OCI-LY7 (cell line): Measurements from ENCODE around the gene COL28A1. TPM values are rescaled to one million over a fixed set of nuclear protein-coding genes. Genes with fewer than 3 reads are reported as not detected.

Experiments used
- BruUV-seq: library from RNA; stranded (reverse); fragments of 400-500 nt; replicated peaks from 2 replicates; lab custom pipeline; 2021; lab: Mats Ljungman, UMichigan
- CTCF ChIA-PET: fragments of 300-600 bp; sonication (Branson Sonifier 250); formaldehyde crosslinking; loops from one replicate; lab custom pipeline; 2022; ENCODE audit warnings: antibody characterized with exemption; ENCODE audit not compliant: unreplicated experiment; lab: Charles Lee
- POLR2A ChIA-PET: fragments of 300-600 bp; sonication (Branson Sonifier 250); formaldehyde crosslinking; loops from one replicate; lab custom pipeline; 2022; ENCODE audit warnings: antibody characterized with exemption; lab: Charles Lee
- DNase-seq: peaks from one replicate; pipeline ENCODE4 v3.0.0-alpha.2; 2015; ENCODE audit warnings: low spot score
- H2AFZ ChIP-seq: fragments of 200-600 bp; sonication (generic), shearing (Covaris generic); 2 replicates; pipeline ENCODE4 v1.6.1; 2014; ENCODE audit warnings: mild to moderate bottlenecking, antibody characterized with exemption, low read length, moderate library complexity
- H3K27ac ChIP-seq: fragments of 200-600 bp; sonication (generic); 2 replicates; pipeline ENCODE4 v1.5.1; 2014; ENCODE audit warnings: mixed run types, low read depth, mild to moderate bottlenecking, moderate library complexity, low read length, inconsistent platforms; ENCODE audit not compliant: poor library complexity, severe bottlenecking
- H3K36me3 ChIP-seq: fragments of 200-600 bp; sonication (generic); 2 replicates; pipeline ENCODE4 v1.6.1; 2014; ENCODE audit warnings: mild to moderate bottlenecking, antibody characterized with exemption, low read length, moderate library complexity, mixed read lengths; ENCODE audit not compliant: insufficient read depth
- H3K4me1 ChIP-seq: fragments of 200-600 bp; sonication (generic); 2 replicates; pipeline ENCODE4 v1.5.1; 2014; ENCODE audit warnings: mild to moderate bottlenecking, low read length; ENCODE audit not compliant: insufficient read depth, poor library complexity, severe bottlenecking
- H3K4me2 ChIP-seq: fragments of 200-600 bp; sonication (generic); 2 replicates; pipeline ENCODE4 v1.6.1; 2014; ENCODE audit warnings: mild to moderate bottlenecking, low read length
- H3K4me3 ChIP-seq: fragments of 200-600 bp; sonication (generic); 2 replicates; pipeline ENCODE4 v1.5.1; 2014; ENCODE audit warnings: mild to moderate bottlenecking, low read depth, low read length; ENCODE audit not compliant: poor library complexity, severe bottlenecking
- H3K79me2 ChIP-seq: fragments of 200-600 bp; sonication (generic); 2 replicates; pipeline ENCODE4 v1.6.1; 2016; ENCODE audit warnings: low read depth, mild to moderate bottlenecking, low read length, moderate library complexity, mixed read lengths; ENCODE audit not compliant: insufficient read depth
- H3K9me2 ChIP-seq: fragments of 200-600 bp; sonication (generic); 2 replicates; pipeline ENCODE4 v1.6.1; 2016; ENCODE audit warnings: mild to moderate bottlenecking, low read length, mixed read lengths; ENCODE audit not compliant: insufficient read depth
- H3K9me3 ChIP-seq: fragments of 200-600 bp; sonication (generic); 2 replicates; pipeline ENCODE4 v1.6.1; 2014; ENCODE audit warnings: mild to moderate bottlenecking, mixed run types, low read length, mixed read lengths
- H4K20me1 ChIP-seq: fragments of 200-600 bp; sonication (generic); 2 replicates; pipeline ENCODE4 v1.6.1; 2014; ENCODE audit warnings: mild to moderate bottlenecking, antibody characterized with exemption, low read length, moderate library complexity, mixed read lengths; ENCODE audit not compliant: insufficient read depth
- EZH2phosphoT487 ChIP-seq: fragments of 200-600 bp; sonication (generic); IDR thresholded peaks from 2 replicates; pipeline ENCODE4 v1.6.1; 2018; ENCODE audit warnings: low read depth, borderline replicate concordance, mild to moderate bottlenecking, mixed run types, antibody characterized with exemption, low read length, moderate library complexity, mixed read lengths
- intact Hi-C: fragments of 100-400 bp; cut with micrococcal nuclease; formaldehyde crosslinking; loops from one replicate; pipeline ENCODE4 v1.10.0; 2022; ENCODE audit not compliant: unreplicated experiment
- total RNA-seq, 2 experiments: library from RNA; depleted of rRNA in 1 of 2; stranded (reverse); fragments of >200 nt in 1 of 2; shearing (Covaris generic) in 1 of 2; gene quantifications; 2 replicates each; pipeline ENCODE4 v1.2.3, GENCODE V29; 2014 to 2022
- TF ChIP-seq, protein P1 (sequence below): fragments of 200-600 bp; sonication (generic); conservative IDR thresholded peaks from 2 replicates; pipeline ENCODE4 v1.5.1; 2014; ENCODE audit warnings: mild to moderate bottlenecking, antibody characterized with exemption, low read length, moderate library complexity, mixed read lengths

The COL28A1 gene
- total RNA-seq, 2 experiments from 2014 or later = not detected

- no peak overlapping the region for H2AFZ ChIP-seq
- ChIA-PET CTCF (no interaction called here), POLR2A (interaction anchor here (0.6 to 2.4 kb wide), 5 partner anchors 9 to 389 kb away, joined by 3 to 10 read pairs (median 4); partner anchors contain the start of gene UMAD1)
- BruUV-seq = no TSS peak
- TF ChIP-seq, protein P1, sequence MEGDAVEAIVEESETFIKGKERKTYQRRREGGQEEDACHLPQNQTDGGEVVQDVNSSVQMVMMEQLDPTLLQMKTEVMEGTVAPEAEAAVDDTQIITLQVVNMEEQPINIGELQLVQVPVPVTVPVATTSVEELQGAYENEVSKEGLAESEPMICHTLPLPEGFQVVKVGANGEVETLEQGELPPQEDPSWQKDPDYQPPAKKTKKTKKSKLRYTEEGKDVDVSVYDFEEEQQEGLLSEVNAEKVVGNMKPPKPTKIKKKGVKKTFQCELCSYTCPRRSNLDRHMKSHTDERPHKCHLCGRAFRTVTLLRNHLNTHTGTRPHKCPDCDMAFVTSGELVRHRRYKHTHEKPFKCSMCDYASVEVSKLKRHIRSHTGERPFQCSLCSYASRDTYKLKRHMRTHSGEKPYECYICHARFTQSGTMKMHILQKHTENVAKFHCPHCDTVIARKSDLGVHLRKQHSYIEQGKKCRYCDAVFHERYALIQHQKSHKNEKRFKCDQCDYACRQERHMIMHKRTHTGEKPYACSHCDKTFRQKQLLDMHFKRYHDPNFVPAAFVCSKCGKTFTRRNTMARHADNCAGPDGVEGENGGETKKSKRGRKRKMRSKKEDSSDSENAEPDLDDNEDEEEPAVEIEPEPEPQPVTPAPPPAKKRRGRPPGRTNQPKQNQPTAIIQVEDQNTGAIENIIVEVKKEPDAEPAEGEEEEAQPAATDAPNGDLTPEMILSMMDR = no peak
- no peak for TF ChIP-seq EZH2phosphoT487
- H3K9me2 ChIP-seq = no peaks in the 10 kb centered on the region
- no peak overlapping the region for H3K4me2 ChIP-seq
- intact Hi-C loops = no loop called here
- peaks cover 47% of the 10 kb centered on the region; the same call in 1 of the 2 replicates for H3K79me2 ChIP-seq
- no peak overlapping the region for H3K4me3 ChIP-seq
- peaks cover 13% of the 10 kb centered on the region; the same call in 1 of the 2 replicates for H4K20me1 ChIP-seq
- peaks cover 32% of the 10 kb centered on the region for H3K4me1 ChIP-seq
- H3K9me3 ChIP-seq = no peaks in the 10 kb centered on the region
- H3K36me3 ChIP-seq = peaks cover 30% of the 10 kb centered on the region
- no peak for DNase-seq
- H3K27ac ChIP-seq = no peak overlapping the region
These were observed 34.9 kb upstream of the COL28A1 start for GRCh38 chr7:7570584-7570983.

DNA sequence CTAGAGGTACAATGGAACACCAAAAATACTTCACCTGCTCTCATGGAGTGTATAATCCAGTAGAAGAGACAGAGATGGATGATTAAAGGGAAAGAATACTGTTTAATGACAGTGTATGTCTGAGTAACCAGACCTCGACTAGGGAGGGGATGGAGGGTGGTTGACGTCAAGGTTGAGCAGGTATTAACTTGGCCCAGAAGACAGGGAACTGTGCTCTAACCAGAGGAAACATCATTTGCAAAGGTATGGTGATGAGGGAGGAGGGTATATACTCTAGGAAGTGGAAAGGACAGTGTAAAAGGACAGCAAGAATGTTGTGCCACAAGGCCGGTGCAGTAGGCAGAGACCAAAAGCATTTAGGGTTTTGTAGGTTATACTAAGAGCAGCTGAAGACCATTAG, 33.9 kb upstream of the COL28A1 start:
- peaks cover 13% of the 10 kb centered on the region; the same call in 1 of the 2 replicates for H4K20me1 ChIP-seq
- H3K27ac ChIP-seq = peak overlapping the region; percentile 63
- POLR2A ChIA-PET = interaction anchor here (0.7 to 2.7 kb wide), 3 partner anchors 10 to 71 kb away, joined by 4 to 17 read pairs (median 10); partner anchors contain the start of gene UMAD1
- peak overlapping the region; percentile 97 for H3K4me2 ChIP-seq
- peaks cover 27% of the 10 kb centered on the region for H3K36me3 ChIP-seq
- no peaks in the 10 kb centered on the region for H3K9me2 ChIP-seq
- H3K79me2 ChIP-seq = peaks cover 47% of the 10 kb centered on the region; the same call in 1 of the 2 replicates
- no peak for TF ChIP-seq EZH2phosphoT487
- TF ChIP-seq, protein P1 = no peak
- no peak overlapping the region; the same call in 1 of the 2 replicates for H2AFZ ChIP-seq
- CTCF ChIA-PET = no interaction called here
- peak overlapping the region; percentile 79 for H3K4me3 ChIP-seq
- peaks cover 32% of the 10 kb centered on the region for H3K4me1 ChIP-seq
- BruUV-seq = no TSS peak
- no peaks in the 10 kb centered on the region for H3K9me3 ChIP-seq
- peak; percentile 17 for DNase-seq
- intact Hi-C loops = loop anchor here (5.0 kb wide), 1 partner anchor 403 kb away; no protein-coding TSS in a partner anchor

GRCh38 chr7:7569081-7569527, 33.4 kb upstream of the COL28A1 start:
- peak overlapping the region; percentile 79 for H3K4me3 ChIP-seq
- no peaks in the 10 kb centered on the region for H3K9me3 ChIP-seq
- H2AFZ ChIP-seq = no peak overlapping the region; the same call in 1 of the 2 replicates
- H3K79me2 ChIP-seq = peaks cover 47% of the 10 kb centered on the region; the same call in 1 of the 2 replicates
- H3K9me2 ChIP-seq = no peaks in the 10 kb centered on the region
- peak overlapping the region; percentile 97 for H3K4me2 ChIP-seq
- H3K4me1 ChIP-seq = peaks cover 32% of the 10 kb centered on the region
- CTCF ChIA-PET = interaction anchor here (0.5 kb wide), 1 partner anchor 9 kb away, joined by 3 read pairs; no protein-coding TSS in a partner anchor
- peaks cover 22% of the 10 kb centered on the region for H3K36me3 ChIP-seq
- BruUV-seq = no TSS peak
- POLR2A ChIA-PET = interaction anchor here (1.2 to 2.7 kb wide), 5 partner anchors 17 to 387 kb away, joined by 4 to 17 read pairs (median 6); partner anchors contain the start of gene UMAD1
- TF ChIP-seq, protein P1 = no peak
- intact Hi-C loops = loop anchor here (5.0 kb wide), 1 partner anchor 403 kb away; no protein-coding TSS in a partner anchor
- H4K20me1 ChIP-seq = peaks cover 13% of the 10 kb centered on the region; the same call in 1 of the 2 replicates
- H3K27ac ChIP-seq = peak overlapping the region; percentile 63
- peak; percentile 75 for DNase-seq
